ENCODE measurements around the gene GLIS1.

Gene GLIS1

DNA sequence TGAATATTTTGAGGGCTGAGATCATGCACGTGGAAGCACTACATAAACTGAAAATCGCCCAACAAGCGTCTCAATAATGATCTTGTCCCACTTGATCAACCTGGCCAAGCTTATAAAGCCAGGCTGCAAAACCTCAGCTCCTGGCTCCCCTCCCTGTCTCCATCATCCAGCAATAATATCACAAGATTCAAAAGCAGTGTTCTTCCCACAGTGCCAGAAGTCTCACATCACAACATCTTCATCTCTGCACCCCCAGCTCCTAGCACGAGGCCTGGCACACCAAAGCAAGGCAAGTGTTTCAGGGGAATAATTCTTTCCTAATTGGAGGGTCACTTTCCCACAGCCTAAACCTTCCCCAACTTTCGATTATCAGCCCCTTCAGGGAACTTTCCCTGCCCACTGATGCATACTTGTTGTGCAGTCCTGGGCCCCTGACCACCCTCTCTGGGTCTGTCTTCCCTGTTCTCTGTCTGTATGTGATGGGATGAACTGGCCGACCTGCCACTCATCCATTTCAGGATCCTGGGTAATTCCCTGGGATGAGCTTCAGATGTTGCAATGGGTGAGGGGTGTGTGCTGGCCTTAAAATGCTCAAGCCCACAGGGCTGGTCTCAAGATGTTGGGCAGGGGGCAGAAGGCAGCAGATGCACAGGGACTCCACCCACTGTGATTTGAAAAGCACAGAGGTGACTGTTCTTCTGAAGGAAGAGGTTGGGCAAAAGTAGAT lies 150.7 kb downstream of the GLIS1 start:
- DNase-seq, result no peak

DNA sequence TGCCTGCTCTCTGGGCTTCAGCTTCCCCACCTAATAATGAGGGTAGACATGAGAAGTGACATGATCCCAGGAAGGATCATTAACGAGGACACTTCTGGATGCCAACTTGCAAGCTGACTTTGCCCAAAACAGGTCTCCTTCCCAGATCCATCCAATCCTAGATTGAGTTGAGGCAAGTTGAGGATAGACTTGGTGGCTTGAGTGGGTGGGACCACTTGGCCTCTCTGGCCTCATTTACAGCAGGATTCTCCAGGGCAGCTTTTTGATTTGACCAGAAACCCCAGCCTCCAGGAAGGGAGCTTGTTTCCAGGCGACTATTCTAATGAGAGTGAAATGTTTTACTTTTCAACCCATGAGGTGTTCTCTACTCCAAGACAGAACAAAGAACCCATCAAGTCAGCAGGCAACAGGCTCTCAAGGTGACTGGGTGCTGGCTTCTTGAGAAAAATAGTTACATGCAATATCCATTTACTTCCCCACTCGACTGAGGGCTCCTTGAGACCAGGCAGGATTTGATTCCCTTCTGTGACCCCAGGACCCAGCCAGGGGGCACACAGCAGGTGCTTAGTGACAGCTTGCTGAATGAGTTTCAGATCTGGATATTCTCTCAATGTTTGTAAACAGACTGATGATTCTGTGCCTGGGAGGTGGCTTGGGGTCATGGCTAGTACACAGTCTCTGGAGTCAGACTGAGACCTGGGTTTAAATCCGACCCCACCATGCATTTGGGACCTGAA lies 151.5 kb downstream of the GLIS1 start:
- DNase-seq, result no peak

DNA sequence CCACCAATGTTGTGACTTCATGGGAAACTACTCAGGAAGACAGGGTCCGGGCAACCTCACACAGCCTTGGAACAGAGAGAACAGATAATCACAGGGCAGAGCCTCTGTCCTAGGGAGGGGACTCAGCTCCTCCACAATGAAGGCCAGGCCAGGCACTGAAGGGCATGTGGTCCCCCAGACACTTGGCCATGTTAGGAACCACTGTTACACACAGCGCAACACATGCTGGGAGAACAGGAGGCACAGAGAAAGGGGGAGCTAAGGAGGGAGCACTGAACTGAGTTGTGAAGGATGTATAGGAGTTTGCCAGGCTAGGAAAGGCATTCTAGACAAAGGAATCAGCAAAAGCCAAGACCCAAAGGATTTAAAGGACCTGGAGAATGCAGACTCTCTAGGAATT lies 152.2 kb downstream of the GLIS1 start:
- DNase-seq, result no peak

GRCh38 chr1:53585565-53585964 lies 153.4 kb downstream of the GLIS1 start:
- no peak for DNase-seq

DNA sequence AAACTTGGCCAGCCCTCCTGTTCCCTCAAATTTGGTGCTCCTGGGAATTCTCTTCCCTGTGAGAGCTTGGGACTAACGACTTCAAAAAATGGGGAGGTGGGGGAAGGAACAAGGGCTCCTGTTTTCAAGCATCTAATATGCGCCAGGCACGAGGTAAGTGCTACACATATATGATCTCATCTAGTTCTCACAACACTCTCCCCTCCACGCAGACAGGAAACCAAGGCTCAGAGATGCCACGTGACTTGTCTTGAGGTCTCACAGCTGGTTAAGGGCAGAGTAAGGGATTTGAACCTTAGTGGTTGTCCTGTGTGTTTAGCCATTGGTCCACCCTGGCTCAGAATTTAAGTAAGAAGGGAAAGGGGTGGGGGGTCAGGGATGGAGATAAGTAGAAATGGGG lies 153.8 kb downstream of the GLIS1 start:
- no peak for DNase-seq

DNA sequence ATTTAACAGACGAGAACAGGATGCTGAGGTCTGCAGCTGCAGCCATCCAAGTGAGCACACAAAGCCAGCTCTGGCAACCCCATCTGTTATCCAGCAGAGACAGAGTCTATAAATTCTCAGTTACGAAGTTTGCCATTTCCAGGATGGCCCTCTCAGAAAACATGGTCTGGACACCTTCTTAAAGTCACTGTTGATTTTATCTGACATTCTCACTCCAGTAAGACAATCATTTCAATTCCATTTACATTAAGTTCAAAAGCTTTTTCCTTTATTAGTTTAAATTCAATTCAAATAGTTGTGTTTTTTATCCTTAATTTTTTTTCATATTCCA lies 154.2 kb downstream of the GLIS1 start:
- DNase-seq, result no peak

- DNase-seq, result no peak
Observed at GRCh38 chr1:53583868-53584776, 154.8 kb downstream of the GLIS1 start.

GRCh38 chr1:53583021-53583867 lies 155.7 kb downstream of the GLIS1 start:
- no peak for DNase-seq

- DNase-seq, result no peak
Observed at GRCh38 chr1:53582211-53583020, 156.5 kb downstream of the GLIS1 start.

- DNase-seq, result no peak
Observed at GRCh38 chr1:53581476-53581875, 157.5 kb downstream of the GLIS1 start.

DNA sequence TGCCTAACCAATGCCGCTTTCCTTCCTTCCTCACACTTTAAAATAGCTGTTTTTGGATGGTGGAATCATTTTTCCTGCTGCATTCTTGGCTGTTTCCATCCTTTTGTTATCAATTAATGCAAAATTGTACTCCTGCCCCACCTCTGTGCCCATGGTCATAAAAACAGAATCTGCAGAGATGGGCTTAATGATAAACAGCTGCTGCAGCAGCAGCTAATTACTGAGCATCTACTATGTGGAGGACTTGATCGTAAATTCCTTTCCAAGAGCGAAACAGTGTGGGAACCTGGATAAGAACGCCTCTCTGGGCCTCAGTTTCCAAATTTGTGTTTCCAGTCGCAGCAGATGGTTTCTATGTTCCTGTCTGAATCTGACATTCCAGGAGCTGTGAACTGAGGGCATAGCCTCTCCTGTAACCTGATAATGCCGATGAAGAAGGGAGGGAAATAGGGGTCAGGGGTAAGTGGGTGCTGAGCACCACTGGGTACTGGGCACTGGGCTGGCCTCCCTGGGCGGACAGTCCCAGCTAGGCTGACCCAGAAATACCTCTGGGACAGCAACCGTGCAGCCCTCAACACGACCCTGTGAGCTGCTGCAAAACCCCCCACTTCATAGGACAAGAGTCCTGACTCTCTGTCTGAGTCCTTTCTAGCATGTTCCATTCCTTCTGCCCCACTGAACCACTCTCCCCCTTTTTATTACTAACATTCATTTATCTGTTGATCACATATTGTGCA lies 158.1 kb downstream of the GLIS1 start:
- DNase-seq, result no peak

GRCh38 chr1:53580009-53580400 lies 159.0 kb downstream of the GLIS1 start:
- DNase-seq, result no peak

DNA sequence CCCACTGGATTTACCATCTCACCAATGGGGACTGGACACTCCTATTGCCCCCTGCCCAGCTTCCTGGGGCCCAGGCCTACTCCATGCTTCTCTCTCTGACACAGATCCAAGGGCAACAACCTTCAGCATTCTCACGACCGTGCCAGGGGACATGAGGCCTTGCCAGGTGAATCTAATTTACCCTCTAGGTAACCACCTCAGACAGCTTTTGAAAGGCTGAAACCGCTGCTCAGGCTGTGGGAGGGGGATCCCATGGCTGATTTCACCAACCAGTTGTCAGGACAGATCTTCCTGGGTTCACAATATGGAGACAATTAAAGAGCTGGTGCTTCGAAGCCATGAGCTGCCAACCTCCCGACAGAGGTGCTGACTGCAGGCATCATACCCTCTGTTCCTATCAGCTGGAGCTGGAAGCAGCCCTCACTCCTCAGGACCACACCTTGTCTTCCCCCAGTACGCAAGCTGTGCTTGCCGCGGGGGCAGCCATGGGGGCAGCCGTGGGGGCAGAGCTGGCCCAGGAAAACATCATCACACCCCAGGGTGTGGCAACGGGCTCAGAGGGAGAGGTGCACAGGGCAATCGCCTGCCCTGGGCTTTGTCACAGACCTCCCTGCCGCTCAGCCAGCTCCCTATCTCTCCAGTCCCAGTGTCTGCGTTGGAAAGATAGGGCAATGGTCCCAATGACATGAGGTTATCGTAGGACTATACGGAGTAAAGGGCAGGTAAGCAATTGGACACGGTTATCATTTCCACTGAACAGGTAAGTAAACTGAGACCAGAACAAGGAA lies 159.5 kb downstream of the GLIS1 start:
- no peak for DNase-seq

- DNase-seq, result no peak
Observed at GRCh38 chr1:53578358-53578757, 160.6 kb downstream of the GLIS1 start.

DNA sequence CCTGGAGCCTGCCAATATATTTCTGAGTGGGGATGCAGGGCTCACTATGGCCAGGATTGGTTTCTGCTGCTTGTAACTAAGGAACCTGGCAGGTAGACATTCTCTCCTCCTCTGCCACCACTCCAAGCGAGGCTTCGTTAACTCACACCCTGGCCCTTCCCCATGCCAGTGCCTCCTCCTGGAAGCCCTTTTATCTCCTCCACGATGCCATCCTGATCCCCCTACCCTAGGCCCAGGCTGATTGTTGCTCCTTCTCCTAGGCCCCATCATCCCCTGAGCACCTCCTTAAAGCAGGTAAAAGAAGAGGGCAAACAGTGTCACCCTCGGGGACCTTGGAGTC lies 161.2 kb downstream of the GLIS1 start:
- no peak for DNase-seq

GRCh38 chr1:53576866-53577760 lies 161.9 kb downstream of the GLIS1 start:
- DNase-seq, result no peak

DNA sequence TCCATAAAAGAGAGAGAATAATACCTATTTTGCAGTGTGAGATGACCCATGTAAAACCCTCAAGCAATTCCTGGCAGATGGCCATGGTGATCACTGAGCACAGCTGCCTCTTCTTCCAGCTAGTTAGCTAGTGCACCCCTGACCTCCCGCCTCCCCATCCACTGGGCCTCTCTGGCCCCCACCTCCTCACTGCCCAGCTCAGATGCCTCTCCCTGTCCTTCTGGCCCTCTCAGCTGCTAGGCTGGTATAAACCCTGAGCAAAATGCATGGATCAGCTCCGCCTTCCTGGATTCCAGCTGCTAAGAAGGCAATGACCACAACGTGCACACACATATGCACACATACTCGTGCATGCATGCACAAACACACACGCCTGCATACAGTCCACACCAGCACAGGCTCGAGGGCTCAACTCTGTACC lies 162.6 kb downstream of the GLIS1 start:
- peak; percentile 61 for DNase-seq

DNA sequence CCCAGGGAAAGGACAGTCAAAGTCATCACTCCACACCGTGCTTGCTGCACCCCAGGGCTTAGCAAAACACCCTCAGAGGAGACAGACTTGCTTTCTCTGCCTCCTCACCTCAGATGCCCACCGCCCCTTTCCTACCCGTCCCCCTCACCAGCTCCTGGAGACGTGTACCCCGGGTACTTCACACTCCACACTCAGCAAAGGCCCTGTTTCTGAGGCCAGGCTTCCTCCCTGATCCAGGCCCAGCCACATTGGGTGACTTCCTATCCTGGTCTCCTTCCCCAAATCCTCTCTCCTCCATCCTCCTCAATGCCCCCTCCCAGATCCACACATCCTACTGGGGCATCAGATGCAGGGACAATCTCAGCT lies 163.0 kb downstream of the GLIS1 start:
- no peak for DNase-seq
